Neural cell (in vitro differentiated cells): ENCODE results near the gene AGTRAP. TPM values are rescaled to one million over a fixed set of nuclear protein-coding genes. Genes with fewer than 3 reads are reported as not detected.

Experiments
- H2AFZ ChIP-seq: fragments of 200-600, 300-800 bp; sonication (generic), shearing (Covaris generic); 2 replicates; pipeline ENCODE4 v1.6.0; 2014; ENCODE audit warnings: low read depth, mild to moderate bottlenecking, antibody characterized with exemption, low read length, moderate library complexity
- H3F3A ChIP-seq: fragments of 200-600 bp; shearing (Covaris generic); 2 replicates; pipeline ENCODE4 v1.6.1; 2016; ENCODE audit warnings: mild to moderate bottlenecking, moderate library complexity, mixed read lengths, antibody characterized with exemption, low read length; ENCODE audit not compliant: insufficient read depth, poor library complexity, severe bottlenecking
- H3K27ac ChIP-seq: fragments of 200-600, 300-800 bp; sonication (generic), shearing (Covaris generic); 2 replicates; pipeline ENCODE4 v1.5.1; 2014; ENCODE audit warnings: mild to moderate bottlenecking, low read length, moderate library complexity
- H3K27me3 ChIP-seq: fragments of 300-800, 200-600 bp; sonication (generic), shearing (Covaris generic); 2 replicates; pipeline ENCODE4 v1.6.0; 2014; ENCODE audit warnings: mild to moderate bottlenecking, low read depth, low read length, moderate library complexity; ENCODE audit not compliant: insufficient read depth
- H3K36me3 ChIP-seq: fragments of 300-800, 200-600 bp; sonication (generic), shearing (Covaris generic); 2 replicates; pipeline ENCODE4 v1.5.1; 2014; ENCODE audit warnings: mild to moderate bottlenecking, antibody characterized with exemption, low read length, moderate library complexity; ENCODE audit not compliant: insufficient read depth
- H3K4me2 ChIP-seq: fragments of 300-800, 200-600 bp; sonication (generic), shearing (Covaris generic); 2 replicates; pipeline ENCODE4 v1.6.0; 2014; ENCODE audit warnings: mild to moderate bottlenecking, low read length
- H3K4me3 ChIP-seq: fragments of 300-800, 200-600 bp; sonication (generic), shearing (Covaris generic); 2 replicates; pipeline ENCODE4 v1.5.1; 2014; ENCODE audit warnings: mild to moderate bottlenecking, low read length, moderate library complexity
- H3K79me2 ChIP-seq: fragments of 200-600 bp; shearing (Covaris generic); replicated peaks from 2 replicates; pipeline ENCODE4 v1.6.0; 2014; ENCODE audit warnings: mild to moderate bottlenecking, low read length, moderate library complexity; ENCODE audit not compliant: insufficient read depth
- H3K9ac ChIP-seq: fragments of 300-800, 200-600 bp; sonication (generic), shearing (Covaris generic); 2 replicates; pipeline ENCODE4 v1.6.1; 2016; ENCODE audit warnings: mild to moderate bottlenecking, low read length, mixed read lengths
- H3K9me2 ChIP-seq: fragments of 200-600 bp; shearing (Covaris generic); 2 replicates; pipeline ENCODE4 v1.6.1; 2016; ENCODE audit warnings: mild to moderate bottlenecking, low read length, mixed read lengths; ENCODE audit not compliant: insufficient read depth
- H3K9me3 ChIP-seq: fragments of 200-600, 300-800 bp; sonication (generic), shearing (Covaris generic); 2 replicates; pipeline ENCODE4 v1.6.1; 2016; ENCODE audit warnings: mild to moderate bottlenecking, mixed run types, low read length, moderate library complexity, mixed read lengths
- H4K20me1 ChIP-seq: fragments of 200-600 bp; shearing (Covaris generic); 2 replicates; pipeline ENCODE4 v1.6.1; 2016; ENCODE audit warnings: mild to moderate bottlenecking, mixed run types; ENCODE audit not compliant: insufficient read depth
- EP300 ChIP-seq: fragments of 450-650 bp; conservative IDR thresholded peaks from 2 replicates; pipeline ENCODE4 v1.6.1; 2014; ENCODE audit warnings: antibody characterized with exemption, mild to moderate bottlenecking, moderate library complexity; ENCODE audit not compliant: poor library complexity, severe bottlenecking
- EZH2 ChIP-seq: fragments of 200-600, 300-800 bp; shearing (Covaris generic), sonication (generic); IDR thresholded peaks from 2 replicates; pipeline ENCODE4 v1.6.1; 2014; ENCODE audit warnings: antibody characterized with exemption, low read length, borderline replicate concordance, mild to moderate bottlenecking; ENCODE audit not compliant: insufficient read depth, poor library complexity, severe bottlenecking
- MXI1 ChIP-seq: fragments of 450-650 bp; conservative IDR thresholded peaks from 2 replicates; pipeline ENCODE4 v1.6.1; 2014; ENCODE audit warnings: antibody characterized with exemption, mild to moderate bottlenecking; ENCODE audit not compliant: poor library complexity, severe bottlenecking
- POLR2AphosphoS5 ChIP-seq: IDR thresholded peaks from 2 replicates; pipeline ENCODE4 v1.6.1; 2012
- RAD21 ChIP-seq: fragments of 450-650 bp; conservative IDR thresholded peaks from 2 replicates; pipeline ENCODE4 v1.6.1; 2014; ENCODE audit warnings: antibody characterized with exemption, mild to moderate bottlenecking, moderate library complexity
- SMC3 ChIP-seq: fragments of 450-650 bp; conservative IDR thresholded peaks from 2 replicates; pipeline ENCODE4 v1.6.1; 2014; ENCODE audit warnings: antibody characterized with exemption, mild to moderate bottlenecking, moderate library complexity; ENCODE audit not compliant: poor library complexity
- TAF1 ChIP-seq: IDR thresholded peaks from 2 replicates; pipeline ENCODE4 v1.6.1; 2012; ENCODE audit warnings: low read depth
- polyA plus RNA-seq: library from polyadenylated mRNA; depleted of rRNA; stranded (reverse); fragments of >200 nt; gene quantifications from 2 replicates; pipeline ENCODE4 v1.2.3, GENCODE V29; 2014
- TF ChIP-seq, protein P1 (sequence below): fragments of 450-650 bp; IDR thresholded peaks from 2 replicates; pipeline ENCODE4 v1.5.1; 2014; ENCODE audit warnings: antibody characterized with exemption, mild to moderate bottlenecking, moderate library complexity; ENCODE audit not compliant: poor library complexity, severe bottlenecking
- TF ChIP-seq, protein P2 (sequence below): IDR thresholded peaks from 2 replicates; pipeline ENCODE4 v1.6.1; 2012; ENCODE audit warnings: borderline replicate concordance

Gene AGTRAP
- polyA plus RNA-seq, 1 donor from 2014 or later: 4.4 TPM

DNA sequence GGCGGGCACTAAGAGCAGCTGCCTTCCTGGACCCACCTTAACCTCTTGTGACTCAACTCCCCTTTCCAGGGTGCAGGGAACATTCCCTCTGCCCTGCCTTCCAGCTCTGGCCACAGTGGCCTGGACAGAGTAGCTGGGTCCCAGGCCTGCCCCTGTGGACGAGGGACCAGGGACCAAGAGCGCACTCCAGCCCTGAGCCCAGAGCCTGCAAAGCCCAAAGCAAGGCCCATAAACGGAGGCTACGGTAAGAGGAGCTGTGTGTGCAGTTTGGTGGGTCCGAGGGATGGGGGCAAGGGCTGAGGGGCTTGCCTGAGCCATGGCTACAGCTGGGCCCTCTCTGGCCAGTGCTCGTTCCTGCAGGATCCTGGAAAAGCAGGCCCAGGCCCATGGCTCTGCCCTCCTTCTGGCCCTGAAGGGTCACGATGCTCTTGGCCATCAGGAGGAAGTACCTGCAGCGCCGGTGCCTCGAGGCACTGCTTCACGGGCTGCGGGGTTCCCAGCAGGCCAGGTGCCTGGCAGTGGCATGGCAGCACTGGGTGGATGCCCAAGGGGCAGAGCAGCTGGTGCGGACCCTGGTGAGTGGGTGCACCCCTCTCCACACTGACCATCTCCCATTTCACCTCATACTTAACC is 52.0 kb downstream of the AGTRAP start:
- H3K36me3 ChIP-seq: no peaks in the 10 kb centered on the region
- no peaks in the 10 kb centered on the region for H3K27me3 ChIP-seq
- no peak for TF ChIP-seq POLR2AphosphoS5
- TF ChIP-seq RAD21: no peak
- TF ChIP-seq, protein P1, sequence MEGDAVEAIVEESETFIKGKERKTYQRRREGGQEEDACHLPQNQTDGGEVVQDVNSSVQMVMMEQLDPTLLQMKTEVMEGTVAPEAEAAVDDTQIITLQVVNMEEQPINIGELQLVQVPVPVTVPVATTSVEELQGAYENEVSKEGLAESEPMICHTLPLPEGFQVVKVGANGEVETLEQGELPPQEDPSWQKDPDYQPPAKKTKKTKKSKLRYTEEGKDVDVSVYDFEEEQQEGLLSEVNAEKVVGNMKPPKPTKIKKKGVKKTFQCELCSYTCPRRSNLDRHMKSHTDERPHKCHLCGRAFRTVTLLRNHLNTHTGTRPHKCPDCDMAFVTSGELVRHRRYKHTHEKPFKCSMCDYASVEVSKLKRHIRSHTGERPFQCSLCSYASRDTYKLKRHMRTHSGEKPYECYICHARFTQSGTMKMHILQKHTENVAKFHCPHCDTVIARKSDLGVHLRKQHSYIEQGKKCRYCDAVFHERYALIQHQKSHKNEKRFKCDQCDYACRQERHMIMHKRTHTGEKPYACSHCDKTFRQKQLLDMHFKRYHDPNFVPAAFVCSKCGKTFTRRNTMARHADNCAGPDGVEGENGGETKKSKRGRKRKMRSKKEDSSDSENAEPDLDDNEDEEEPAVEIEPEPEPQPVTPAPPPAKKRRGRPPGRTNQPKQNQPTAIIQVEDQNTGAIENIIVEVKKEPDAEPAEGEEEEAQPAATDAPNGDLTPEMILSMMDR: no peak
- TF ChIP-seq TAF1: no peak
- no peak for TF ChIP-seq MXI1
- TF ChIP-seq EP300: no peak
- TF ChIP-seq, protein P2, sequence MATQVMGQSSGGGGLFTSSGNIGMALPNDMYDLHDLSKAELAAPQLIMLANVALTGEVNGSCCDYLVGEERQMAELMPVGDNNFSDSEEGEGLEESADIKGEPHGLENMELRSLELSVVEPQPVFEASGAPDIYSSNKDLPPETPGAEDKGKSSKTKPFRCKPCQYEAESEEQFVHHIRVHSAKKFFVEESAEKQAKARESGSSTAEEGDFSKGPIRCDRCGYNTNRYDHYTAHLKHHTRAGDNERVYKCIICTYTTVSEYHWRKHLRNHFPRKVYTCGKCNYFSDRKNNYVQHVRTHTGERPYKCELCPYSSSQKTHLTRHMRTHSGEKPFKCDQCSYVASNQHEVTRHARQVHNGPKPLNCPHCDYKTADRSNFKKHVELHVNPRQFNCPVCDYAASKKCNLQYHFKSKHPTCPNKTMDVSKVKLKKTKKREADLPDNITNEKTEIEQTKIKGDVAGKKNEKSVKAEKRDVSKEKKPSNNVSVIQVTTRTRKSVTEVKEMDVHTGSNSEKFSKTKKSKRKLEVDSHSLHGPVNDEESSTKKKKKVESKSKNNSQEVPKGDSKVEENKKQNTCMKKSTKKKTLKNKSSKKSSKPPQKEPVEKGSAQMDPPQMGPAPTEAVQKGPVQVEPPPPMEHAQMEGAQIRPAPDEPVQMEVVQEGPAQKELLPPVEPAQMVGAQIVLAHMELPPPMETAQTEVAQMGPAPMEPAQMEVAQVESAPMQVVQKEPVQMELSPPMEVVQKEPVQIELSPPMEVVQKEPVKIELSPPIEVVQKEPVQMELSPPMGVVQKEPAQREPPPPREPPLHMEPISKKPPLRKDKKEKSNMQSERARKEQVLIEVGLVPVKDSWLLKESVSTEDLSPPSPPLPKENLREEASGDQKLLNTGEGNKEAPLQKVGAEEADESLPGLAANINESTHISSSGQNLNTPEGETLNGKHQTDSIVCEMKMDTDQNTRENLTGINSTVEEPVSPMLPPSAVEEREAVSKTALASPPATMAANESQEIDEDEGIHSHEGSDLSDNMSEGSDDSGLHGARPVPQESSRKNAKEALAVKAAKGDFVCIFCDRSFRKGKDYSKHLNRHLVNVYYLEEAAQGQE: no peak
- no peak overlapping the region for H3K27ac ChIP-seq
- no peak overlapping the region for H3K4me3 ChIP-seq
- H3K79me2 ChIP-seq: no peaks in the 10 kb centered on the region
- no peaks in the 10 kb centered on the region for H4K20me1 ChIP-seq
- H3K9me3 ChIP-seq: no peaks in the 10 kb centered on the region
- no peak overlapping the region for H3K4me2 ChIP-seq
- H3K9ac ChIP-seq: no peak overlapping the region
- H3F3A ChIP-seq: no peaks in the 10 kb centered on the region
- no peak overlapping the region for H2AFZ ChIP-seq
- no peaks in the 10 kb centered on the region for H3K9me2 ChIP-seq

DNA sequence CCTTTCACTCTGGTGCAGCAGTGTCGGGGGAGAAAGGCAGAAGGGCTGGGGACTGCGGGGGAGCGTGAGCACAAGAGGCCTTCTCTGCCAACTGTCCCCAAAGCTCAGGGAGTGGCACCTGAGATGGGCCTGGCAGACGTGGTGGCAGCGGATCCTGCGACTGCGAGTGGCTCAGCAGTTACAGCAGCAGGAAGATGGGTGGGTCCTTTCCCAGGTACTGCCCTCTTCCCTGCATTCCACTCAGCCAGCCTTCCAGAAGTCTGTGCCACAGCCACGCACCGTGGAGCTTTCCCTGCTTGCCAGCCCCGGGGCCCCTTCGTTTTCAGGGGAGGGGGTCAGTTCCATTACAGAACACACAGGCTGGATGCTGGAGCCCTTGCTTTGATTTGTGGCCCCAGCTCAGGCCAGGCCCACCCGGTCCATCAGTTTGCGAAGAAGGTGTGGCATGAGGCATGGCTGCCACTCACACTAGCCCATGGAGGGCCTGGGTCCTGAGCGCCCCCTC is 52.7 kb downstream of the AGTRAP start:
- TF ChIP-seq SMC3 (no peak), MXI1 (no peak), EZH2 (no peak), POLR2AphosphoS5 (no peak), RAD21 (no peak), EP300 (no peak), TAF1 (no peak)
- TF ChIP-seq, protein P2: no peak
- TF ChIP-seq, protein P1: no peak
- Histone ChIP-seq H3K9ac (no peak overlapping the region), H3K27ac (no peak overlapping the region), H3K9me2 (no peaks in the 10 kb centered on the region), H3F3A (no peaks in the 10 kb centered on the region), H2AFZ (no peak overlapping the region), H3K4me2 (no peak overlapping the region), H3K79me2 (no peaks in the 10 kb centered on the region), H3K27me3 (no peaks in the 10 kb centered on the region), H3K36me3 (no peaks in the 10 kb centered on the region), H3K4me3 (no peak overlapping the region), H3K9me3 (no peaks in the 10 kb centered on the region), H4K20me1 (no peaks in the 10 kb centered on the region)
